HG03060 (cell line): Measurements from ENCODE around the gene DIS3L2.

Experiments used
- ATAC-seq: cut with Tn5 transposase; IDR thresholded peaks from one replicate; pipeline ENCODE4 v1.9.1; 2021; ENCODE audit warnings: low read depth, moderate number of reproducible peaks; ENCODE audit not compliant: unreplicated experiment

DIS3L2 gene

GRCh38 chr2:232043966-232044365 lies 82.5 kb downstream of the DIS3L2 start:
- no peak for ATAC-seq

GRCh38 chr2:232049350-232049749 lies 87.8 kb downstream of the DIS3L2 start:
- ATAC-seq, result no peak

GRCh38 chr2:232052591-232052990 lies 91.1 kb downstream of the DIS3L2 start:
- ATAC-seq, result no peak

GRCh38 chr2:232053777-232054176 lies 92.3 kb downstream of the DIS3L2 start:
- ATAC-seq, result no peak

- no peak for ATAC-seq
These were observed 96.8 kb downstream of the DIS3L2 start for GRCh38 chr2:232058063-232058877.

- ATAC-seq, result no peak
These were observed 97.4 kb downstream of the DIS3L2 start for GRCh38 chr2:232058931-232059330.

- no peak for ATAC-seq
These were observed 99.8 kb downstream of the DIS3L2 start for GRCh38 chr2:232061265-232061664.

DNA sequence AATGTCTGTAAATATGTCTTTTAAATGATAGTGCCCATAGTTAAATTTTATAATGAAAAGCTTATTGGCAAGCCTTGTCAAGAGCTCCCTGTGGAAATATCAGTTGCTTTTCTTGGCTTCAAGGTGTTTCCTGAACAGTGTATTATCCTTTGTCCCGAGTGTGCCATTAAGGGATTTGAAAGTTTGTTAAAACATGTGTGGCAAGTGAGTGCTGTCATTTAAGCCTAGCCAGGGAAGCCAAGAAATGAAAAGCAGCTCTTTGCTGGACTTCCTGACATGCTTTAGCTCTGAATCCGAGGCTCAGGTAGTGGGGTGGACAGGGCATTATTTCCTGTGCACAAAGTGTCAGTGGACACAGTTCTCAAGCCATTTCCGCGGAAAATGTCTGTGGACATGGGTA lies 111.5 kb downstream of the DIS3L2 start:
- ATAC-seq, result no peak

DNA sequence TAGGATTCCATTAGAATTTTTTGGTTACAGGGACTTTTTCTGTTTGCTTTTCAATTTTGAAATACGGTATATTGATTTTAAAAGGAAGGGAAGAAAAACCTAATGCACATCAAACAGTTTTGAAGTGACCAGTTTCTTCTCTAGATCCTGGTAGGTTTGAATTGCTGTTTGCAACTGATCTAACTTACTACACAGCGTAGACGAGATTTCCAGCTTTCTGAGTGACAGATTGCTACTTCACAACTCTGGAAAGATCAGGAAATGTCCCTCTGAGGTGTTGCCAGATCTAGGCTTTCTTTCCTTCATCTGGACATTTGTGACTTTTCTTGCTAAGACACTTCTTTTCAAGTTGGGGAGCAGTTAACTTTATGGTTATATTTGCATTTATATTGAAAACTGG lies 112.2 kb downstream of the DIS3L2 start:
- ATAC-seq, result no peak

GRCh38 chr2:232075080-232075479 lies 113.6 kb downstream of the DIS3L2 start:
- no peak for ATAC-seq

GRCh38 chr2:232075859-232076258 lies 114.3 kb downstream of the DIS3L2 start:
- ATAC-seq, result no peak

DNA sequence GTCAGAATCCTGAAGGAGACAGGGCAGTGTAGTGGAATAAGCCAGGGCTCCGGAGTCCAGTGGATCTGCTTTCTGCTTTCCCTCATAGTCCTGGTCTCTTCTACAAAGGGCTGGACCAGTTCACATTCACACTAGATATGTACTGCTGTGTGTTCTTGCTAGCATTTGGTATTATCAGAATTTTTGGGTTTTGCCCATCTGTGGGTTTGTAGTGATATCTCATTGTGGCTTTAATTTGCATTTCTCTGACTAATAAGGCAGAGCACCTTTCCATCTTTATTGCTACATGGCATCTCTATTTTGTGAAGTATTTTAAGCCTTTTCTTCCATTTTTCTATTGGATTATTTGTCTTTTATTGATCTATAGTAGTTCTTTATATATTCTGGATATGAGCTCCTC lies 114.8 kb downstream of the DIS3L2 start:
- no peak for ATAC-seq

- no peak for ATAC-seq
These were observed 115.2 kb downstream of the DIS3L2 start for GRCh38 chr2:232076736-232077135.

DNA sequence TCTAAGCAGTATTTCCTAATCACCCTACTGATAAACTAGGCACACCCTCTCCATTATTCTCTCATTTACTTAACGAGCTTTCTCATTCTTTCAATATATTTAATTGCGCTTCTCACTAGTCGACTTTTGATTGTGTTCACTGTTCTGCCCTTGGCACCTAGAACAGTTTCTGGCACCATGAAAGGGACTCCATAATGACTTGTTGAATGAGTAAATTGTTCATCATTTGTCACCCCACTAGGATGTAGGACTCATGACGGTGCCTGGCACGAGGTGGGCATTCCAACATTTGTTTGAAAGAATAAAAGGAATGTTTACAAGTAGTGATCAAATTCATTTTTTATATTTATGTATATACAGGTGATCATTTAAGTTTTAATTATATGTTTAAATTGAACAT lies 123.7 kb downstream of the DIS3L2 start:
- no peak for ATAC-seq

DNA sequence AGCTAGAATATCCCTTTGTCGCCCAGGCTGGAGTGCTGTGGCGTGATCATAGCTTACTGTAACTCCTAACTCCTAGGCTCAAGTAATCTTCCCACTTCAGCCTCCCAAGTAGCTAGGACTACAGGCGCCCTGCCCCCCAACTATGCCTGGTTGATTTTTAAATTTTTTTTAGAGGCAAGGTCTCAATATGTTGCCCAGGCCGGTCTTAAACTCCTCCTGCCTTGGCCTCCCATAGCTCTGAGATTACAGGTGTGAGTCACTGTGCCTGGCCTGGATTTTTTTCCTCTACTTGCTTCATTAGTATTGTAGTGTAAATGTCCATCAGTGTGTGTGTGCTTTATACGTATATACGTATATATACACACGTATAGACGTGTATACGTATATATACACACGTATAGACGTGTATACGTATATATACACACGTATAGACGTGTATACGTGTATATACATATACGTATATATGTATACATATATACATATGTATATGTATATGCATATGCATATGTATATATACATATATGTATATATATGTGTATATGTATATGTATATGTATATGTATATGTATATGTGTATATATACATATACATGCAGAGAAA lies 124.4 kb downstream of the DIS3L2 start:
- ATAC-seq, result no peak

- ATAC-seq, result no peak
These were observed 127.3 kb downstream of the DIS3L2 start for GRCh38 chr2:232088771-232089170.

- no peak for ATAC-seq
These were observed 132.7 kb downstream of the DIS3L2 start for GRCh38 chr2:232094201-232094600.

- ATAC-seq, result no peak
These were observed 133.4 kb downstream of the DIS3L2 start for GRCh38 chr2:232094883-232095282.

- ATAC-seq, result no peak
These were observed 135.7 kb downstream of the DIS3L2 start for GRCh38 chr2:232097260-232097659.

DNA sequence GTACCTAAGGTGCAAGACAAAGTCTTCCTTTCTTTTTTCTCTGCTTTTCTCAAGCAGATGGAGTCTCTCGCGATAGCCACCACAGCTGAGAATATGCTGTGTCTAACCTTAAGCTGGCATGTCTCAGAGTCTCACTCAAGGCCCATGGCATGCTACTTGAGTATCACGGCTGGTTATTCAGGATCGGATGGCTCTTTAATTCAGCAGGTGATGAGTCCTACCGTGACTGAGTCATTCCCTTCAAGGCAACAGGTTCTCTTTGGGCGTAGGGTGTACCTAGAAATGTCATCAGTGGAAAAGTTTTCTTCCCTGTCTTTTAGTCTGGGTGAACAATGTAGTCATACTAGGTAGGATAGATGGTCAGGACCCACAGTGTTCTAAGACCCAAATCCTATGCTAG lies 136.2 kb downstream of the DIS3L2 start:
- no peak for ATAC-seq

DNA sequence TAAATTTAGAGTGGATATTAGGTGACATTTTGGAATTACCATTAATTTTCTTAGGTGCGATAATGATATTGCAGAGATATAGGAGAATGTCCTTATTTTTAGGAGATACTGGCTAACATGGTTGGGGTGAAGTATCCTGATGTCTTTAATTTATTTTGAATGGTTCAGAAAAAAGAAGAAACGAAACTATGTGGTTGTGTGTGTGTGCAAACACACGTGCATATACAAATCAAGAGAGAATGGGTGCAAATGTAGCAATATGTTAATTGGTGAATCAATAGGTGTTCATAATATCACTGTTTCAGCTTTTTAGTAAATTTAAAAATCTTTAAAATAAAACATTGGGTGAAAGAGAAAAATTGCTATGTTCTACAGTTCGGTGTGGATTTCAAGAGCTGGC lies 140.9 kb downstream of the DIS3L2 start:
- no peak for ATAC-seq

- no peak for ATAC-seq
These were observed 141.7 kb downstream of the DIS3L2 start for GRCh38 chr2:232103140-232103737.
